Neuron (in vitro differentiated cells): Measurements from ENCODE around the gene DCT.
"Not testable (repeated sequence)": the region's sequence is repeated elsewhere in the genome, so short reads cannot be mapped to it uniquely, and the experiment has no call there.

ENCODE experiments used
- H2AFZ ChIP-seq: one replicate; pipeline ENCODE4 v1.6.1; 2013; ENCODE audit warnings: low read depth, mild to moderate bottlenecking, inconsistent platforms, low read length, moderate library complexity
- H3K27me3 ChIP-seq: one replicate; pipeline ENCODE4 v1.6.1; 2013; ENCODE audit warnings: low read length; ENCODE audit not compliant: insufficient read depth
- H3K36me3 ChIP-seq: one replicate; pipeline ENCODE4 v1.6.1; 2013; ENCODE audit warnings: low read length; ENCODE audit not compliant: insufficient read depth
- H3K4me1 ChIP-seq: one replicate; pipeline ENCODE4 v1.6.1; 2013; ENCODE audit warnings: low read length; ENCODE audit not compliant: insufficient read depth
- H3K4me3 ChIP-seq: 2 replicates; pipeline ENCODE4 v1.5.1; 2013; ENCODE audit warnings: mild to moderate bottlenecking, low read length, moderate library complexity
- H3K9me3 ChIP-seq: one replicate; pipeline ENCODE4 v1.6.1; 2013; ENCODE audit warnings: low read length

DCT gene

DNA sequence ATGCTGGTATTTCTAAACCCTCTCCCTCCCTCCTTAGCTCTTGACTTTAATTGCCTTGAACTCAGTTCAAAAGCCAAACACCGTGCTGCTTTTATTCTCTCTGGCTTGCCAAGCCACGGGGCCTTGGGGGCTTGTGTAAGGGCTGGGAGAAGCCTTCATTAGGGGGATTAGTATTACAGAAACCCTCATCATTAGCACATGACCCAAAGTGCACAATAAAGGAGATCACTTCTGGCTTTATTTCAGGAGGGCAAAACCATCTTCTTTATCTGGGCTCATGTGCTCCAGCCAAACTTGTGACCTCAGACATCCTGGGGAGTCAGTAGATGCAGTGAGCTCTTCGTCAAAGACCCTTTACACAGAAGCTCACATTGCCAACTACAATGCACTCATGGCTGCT, at the start of gene DCT:
TSS of gene DCT (minus strand) at position 67 of the 400 bp plus-strand sequence. CDS start 427 bp downstream, outside the sequence.
- Histone ChIP-seq H3K36me3 (no peaks in the 10 kb centered on the region), H3K4me3 (no peak within 1 kb of the TSS), H3K9me3 (no peaks in the 10 kb centered on the region), H2AFZ (no peak within 1 kb of the TSS), H3K4me1 (peaks cover 27% of the 10 kb centered on the region), H3K27me3 (no peaks in the 10 kb centered on the region)

DNA sequence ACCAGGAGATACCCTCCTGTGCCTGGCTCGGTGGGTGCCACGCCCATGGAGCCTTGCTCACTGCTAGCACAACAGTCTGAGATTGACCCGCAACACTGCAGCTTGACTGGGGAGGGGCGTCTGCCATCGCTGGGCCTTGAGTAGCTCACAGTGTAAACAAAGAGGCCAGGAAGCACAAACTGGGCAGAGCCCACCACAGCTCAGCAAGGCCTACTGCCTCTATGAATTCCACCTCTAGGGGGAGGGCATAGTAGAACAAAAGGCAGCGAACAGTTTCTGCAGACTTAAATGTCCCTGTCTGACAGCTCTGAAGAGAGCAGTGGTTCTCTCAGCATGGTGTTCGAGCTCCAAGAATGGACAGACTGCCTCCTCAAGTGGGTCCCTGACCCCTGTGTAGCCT, 47.5 kb upstream of the DCT start:
- H2AFZ ChIP-seq, result not testable (repeated sequence)

DNA sequence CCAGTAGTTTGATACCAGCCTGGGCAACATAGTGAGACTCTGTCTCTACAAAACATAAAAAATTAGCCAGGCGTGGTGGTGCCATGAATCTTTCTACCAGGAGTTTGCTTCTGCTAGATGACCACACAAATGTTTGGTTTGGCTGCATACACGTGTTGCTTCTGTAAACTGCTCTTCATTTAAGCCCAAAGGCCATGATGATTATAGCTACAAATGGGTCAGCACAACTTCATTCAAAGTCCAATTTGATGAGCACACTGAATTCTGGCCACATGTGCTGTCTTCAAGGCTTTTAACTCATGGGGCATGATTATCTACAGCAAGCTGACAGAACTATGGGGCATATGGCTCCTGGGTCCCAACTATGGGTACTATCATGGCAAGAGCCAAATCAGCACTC, 46.3 kb upstream of the DCT start:
- H3K4me3 ChIP-seq, result no peak overlapping the region
- no peak overlapping the region for H2AFZ ChIP-seq
- no peaks in the 10 kb centered on the region for H3K9me3 ChIP-seq
- no peaks in the 10 kb centered on the region for H3K4me1 ChIP-seq
- no peaks in the 10 kb centered on the region for H3K36me3 ChIP-seq
- H3K27me3 ChIP-seq, result no peaks in the 10 kb centered on the region

More for the DNA sequence above, 47.5 kb upstream of the DCT start:
- not testable (repeated sequence) for H3K27me3 ChIP-seq, H3K36me3 ChIP-seq, H3K9me3 ChIP-seq, H3K4me1 ChIP-seq, H3K4me3 ChIP-seq

DNA sequence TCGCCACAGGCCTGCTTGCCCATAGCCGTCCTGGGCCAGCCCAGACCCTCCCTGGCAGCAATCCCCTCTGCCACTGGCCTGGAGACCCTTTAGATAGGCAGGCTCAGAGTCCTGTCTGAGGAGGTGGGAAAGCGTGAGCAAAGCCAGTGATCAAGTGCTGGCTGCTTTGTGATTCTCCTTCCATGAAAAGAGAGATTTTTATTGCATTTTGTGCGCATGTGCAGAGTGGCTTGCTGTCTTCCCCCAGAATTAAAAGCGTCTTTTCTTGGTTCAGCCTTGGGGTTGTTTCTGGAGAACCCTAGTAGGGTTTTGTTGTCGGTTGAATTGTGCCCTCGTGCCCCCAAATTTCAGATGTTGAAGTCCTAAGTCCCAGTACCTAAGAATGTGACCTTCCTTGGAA, 44.9 kb upstream of the DCT start:
- H2AFZ ChIP-seq, result no peak overlapping the region
- no peaks in the 10 kb centered on the region for H3K27me3 ChIP-seq
- H3K4me1 ChIP-seq, result peaks cover 7% of the 10 kb centered on the region
- no peaks in the 10 kb centered on the region for H3K9me3 ChIP-seq
- no peaks in the 10 kb centered on the region for H3K36me3 ChIP-seq
- no peak overlapping the region for H3K4me3 ChIP-seq

DNA sequence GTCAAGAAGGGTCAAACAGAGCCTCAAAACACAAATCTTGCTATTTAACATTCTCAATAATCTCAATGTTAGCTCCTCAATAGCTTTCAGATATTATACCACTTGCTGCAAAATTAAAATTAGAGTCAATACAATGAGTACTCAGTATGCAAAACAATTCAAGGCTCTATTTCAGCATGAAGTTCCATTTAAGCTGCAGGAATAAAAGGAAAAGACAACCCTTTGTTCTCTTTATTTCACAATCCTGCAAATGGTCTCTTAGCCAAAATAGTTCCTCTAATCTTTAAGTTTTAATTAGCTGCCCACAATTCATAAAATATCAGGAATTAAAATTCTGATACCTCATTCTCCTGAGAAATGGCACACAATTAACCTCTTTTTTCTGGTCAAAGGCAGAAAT, 40.5 kb upstream of the DCT start:
- peaks cover 7% of the 10 kb centered on the region for H3K4me1 ChIP-seq
- peaks cover 3% of the 10 kb centered on the region for H3K9me3 ChIP-seq
- no peaks in the 10 kb centered on the region for H3K27me3 ChIP-seq
- H3K4me3 ChIP-seq, result no peak overlapping the region
- H3K36me3 ChIP-seq, result no peaks in the 10 kb centered on the region
- H2AFZ ChIP-seq, result no peak overlapping the region

DNA sequence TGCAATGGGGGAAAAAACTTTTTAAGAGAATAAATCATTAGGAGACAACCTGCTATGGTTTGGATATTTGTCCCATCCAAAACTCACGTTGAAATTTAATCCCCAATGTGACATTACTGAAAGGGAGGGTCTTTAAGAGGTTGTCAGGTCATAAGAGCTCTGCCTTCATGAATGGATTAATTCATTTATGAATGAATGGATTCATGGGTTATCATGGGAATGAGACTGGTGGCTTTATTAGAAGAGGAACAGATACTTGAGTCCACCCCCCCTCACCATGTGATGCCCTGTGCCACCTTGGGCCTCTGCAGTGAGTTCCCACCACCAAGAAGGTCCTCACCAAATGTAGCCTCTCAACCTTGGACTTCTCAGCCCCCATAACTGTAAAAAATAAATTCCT, 37.0 kb upstream of the DCT start:
- Histone ChIP-seq H3K4me1 (peaks cover 7% of the 10 kb centered on the region), H3K9me3 (peaks cover 3% of the 10 kb centered on the region)

DNA sequence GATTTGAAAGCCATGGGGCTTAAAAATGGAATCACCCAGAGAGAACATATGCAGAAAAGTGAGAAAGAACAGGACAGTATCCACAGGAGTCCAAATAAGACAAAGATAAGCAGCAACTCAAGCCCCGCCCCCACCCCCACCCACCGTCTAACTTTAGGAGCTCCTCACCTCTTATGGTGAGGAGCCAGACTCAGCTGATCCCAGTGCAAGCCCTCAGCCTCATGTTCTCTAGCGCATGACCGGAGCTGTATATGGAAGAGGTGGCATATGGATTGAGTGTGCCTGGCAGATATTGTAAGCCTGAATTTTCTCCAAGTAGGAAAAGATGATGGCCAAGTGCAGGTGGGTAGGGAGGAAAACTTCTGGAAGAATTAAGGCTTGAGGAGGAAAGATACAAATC, 36.4 kb upstream of the DCT start:
- H3K36me3 ChIP-seq, result no peaks in the 10 kb centered on the region

More for the DNA sequence above, 37.0 kb upstream of the DCT start:
- no peak overlapping the region for H2AFZ ChIP-seq
- no peaks in the 10 kb centered on the region for H3K27me3 ChIP-seq
- H3K36me3 ChIP-seq, result no peaks in the 10 kb centered on the region
- H3K4me3 ChIP-seq, result no peak overlapping the region

DNA sequence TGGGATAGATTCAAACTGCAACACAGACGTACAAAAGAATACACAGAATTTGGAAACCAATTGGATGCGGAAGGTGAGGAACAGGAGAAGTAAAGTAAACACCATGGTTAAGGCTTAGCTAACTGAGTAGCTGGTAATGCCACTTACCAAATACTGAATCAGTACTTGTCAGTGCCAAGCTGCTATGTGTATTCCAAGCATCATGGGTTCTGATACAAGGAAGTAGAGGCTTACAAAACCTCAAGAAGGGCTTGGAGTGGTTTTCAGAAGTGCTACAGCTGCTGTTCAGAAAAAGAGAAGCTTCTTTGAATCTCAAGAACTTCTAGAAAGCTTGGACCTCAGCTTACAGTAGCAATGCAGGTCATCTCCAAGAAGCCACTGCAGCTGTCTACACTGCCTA, 35.9 kb upstream of the DCT start:
- no peak overlapping the region for H2AFZ ChIP-seq
- no peaks in the 10 kb centered on the region for H3K36me3 ChIP-seq
- H3K4me3 ChIP-seq, result no peak overlapping the region
- H3K27me3 ChIP-seq, result no peaks in the 10 kb centered on the region
- peaks cover 3% of the 10 kb centered on the region for H3K9me3 ChIP-seq
- peaks cover 5% of the 10 kb centered on the region for H3K4me1 ChIP-seq

More for the DNA sequence above, 36.4 kb upstream of the DCT start:
- Histone ChIP-seq H3K4me1 (peaks cover 7% of the 10 kb centered on the region), H2AFZ (no peak overlapping the region), H3K27me3 (no peaks in the 10 kb centered on the region), H3K9me3 (peaks cover 3% of the 10 kb centered on the region), H3K4me3 (no peak overlapping the region)

DNA sequence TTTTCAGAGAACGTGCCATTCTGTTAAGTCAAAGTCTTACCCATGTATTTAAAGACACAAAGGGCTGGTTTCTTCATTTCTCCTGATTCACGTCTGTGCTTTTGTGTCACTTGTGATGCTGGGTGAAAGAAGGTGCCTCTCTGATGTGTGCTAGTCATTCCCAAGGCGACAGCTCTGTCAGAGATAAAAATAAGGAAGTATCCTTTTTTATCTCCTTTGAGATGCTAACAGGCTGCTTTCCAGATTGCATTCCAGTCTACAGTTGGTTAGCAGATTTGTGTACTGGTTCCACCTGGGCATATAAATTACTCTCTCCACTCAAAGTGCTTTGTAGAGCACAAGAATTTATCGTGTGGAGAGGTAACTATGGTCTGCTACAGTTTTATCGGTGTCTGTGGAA, 33.5 kb upstream of the DCT start:
- H3K27me3 ChIP-seq, result no peaks in the 10 kb centered on the region
- peaks cover 7% of the 10 kb centered on the region for H3K4me1 ChIP-seq
- no peak overlapping the region for H2AFZ ChIP-seq
- no peak overlapping the region for H3K4me3 ChIP-seq
- H3K9me3 ChIP-seq, result peaks cover 5% of the 10 kb centered on the region
- H3K36me3 ChIP-seq, result no peaks in the 10 kb centered on the region

DNA sequence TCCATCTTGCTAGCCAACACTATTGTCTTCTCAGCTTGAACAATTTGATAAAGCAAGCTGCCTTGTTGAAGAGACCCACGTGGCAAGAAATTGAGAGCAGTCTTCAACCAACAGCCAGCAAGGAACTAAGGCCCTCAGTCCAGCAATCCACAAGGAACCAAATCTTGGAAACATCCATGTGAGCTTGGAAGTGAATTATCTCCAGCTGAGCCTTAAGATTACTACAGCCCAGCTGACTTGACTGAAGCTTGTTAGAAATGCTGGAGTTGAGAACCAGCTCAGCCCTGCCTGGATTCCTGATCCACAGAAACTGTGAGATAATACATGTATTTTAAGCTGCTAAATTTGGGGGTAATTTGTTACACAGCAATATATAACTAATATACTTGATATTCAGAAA, 26.2 kb upstream of the DCT start:
- Histone ChIP-seq H3K36me3 (no peaks in the 10 kb centered on the region), H3K4me1 (peaks cover 7% of the 10 kb centered on the region), H2AFZ (no peak overlapping the region), H3K27me3 (no peaks in the 10 kb centered on the region), H3K4me3 (no peak overlapping the region), H3K9me3 (peaks cover 2% of the 10 kb centered on the region)

DNA sequence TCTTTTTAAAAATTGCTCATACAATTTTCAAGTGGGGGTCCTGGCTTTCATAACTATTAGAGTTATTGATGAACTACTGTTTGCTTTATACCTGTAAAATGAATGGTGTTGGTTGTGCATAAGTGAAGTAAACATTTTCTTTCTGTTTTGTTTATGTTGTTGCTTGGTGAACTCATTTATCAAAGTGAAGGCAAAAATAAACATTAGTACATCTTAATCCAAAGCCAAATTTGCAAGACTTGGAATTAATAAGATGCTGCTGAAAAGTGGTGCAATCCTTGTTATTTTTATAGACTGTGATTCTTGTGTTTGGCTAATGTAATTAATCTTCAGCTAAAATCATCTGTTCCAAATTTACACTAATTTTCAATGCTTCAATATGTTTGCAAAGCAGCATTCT, 24.4 kb upstream of the DCT start:
- no peaks in the 10 kb centered on the region for H3K36me3 ChIP-seq
- H3K27me3 ChIP-seq, result no peaks in the 10 kb centered on the region
- no peak overlapping the region for H3K4me3 ChIP-seq
- H3K4me1 ChIP-seq, result peaks cover 3% of the 10 kb centered on the region
- no peaks in the 10 kb centered on the region for H3K9me3 ChIP-seq
- no peak overlapping the region for H2AFZ ChIP-seq

DNA sequence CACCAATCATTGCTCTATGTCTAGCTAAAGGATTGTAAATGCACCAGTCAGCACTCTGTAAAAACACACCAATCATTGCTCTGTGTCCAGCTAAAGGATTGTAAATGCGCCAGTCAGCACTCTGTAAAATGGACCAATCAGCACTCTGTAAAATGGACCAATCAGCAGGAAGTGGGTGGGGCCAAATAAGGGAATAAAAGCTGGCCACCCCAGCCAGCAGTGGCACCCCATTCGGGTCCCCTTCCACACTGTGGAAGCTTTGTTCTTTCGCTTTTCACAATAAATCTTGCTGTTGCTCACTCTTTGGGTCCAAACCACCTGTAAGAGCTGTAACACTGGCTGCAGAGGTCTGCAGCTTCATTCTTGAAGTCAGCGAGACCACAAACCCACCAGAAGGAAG, 19.3 kb upstream of the DCT start:
- not testable (repeated sequence) for H3K9me3 ChIP-seq, H3K27me3 ChIP-seq, H2AFZ ChIP-seq, H3K36me3 ChIP-seq, H3K4me1 ChIP-seq, H3K4me3 ChIP-seq

DNA sequence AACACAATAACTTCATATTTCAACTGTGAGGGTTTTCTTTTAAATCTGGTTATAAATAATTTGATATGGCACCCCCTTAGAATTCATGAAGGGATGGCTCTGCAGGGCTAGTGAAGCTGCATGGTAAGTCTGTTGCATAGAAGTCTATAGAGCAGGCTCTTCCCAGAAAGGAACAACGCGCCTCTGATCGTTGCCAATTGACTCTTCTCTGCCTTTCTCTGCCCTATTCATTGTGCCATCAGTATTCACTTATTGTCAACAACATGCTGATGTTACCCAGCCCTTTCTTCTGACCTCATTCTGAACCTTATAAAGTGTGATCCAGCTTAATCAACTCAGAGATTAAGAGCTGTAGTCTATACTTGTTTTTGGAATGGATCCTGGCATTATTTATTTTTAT, 16.3 kb upstream of the DCT start:
- Histone ChIP-seq H3K27me3 (no peaks in the 10 kb centered on the region), H3K9me3 (no peaks in the 10 kb centered on the region), H3K36me3 (no peaks in the 10 kb centered on the region), H2AFZ (no peak overlapping the region), H3K4me1 (no peaks in the 10 kb centered on the region), H3K4me3 (no peak overlapping the region)

DNA sequence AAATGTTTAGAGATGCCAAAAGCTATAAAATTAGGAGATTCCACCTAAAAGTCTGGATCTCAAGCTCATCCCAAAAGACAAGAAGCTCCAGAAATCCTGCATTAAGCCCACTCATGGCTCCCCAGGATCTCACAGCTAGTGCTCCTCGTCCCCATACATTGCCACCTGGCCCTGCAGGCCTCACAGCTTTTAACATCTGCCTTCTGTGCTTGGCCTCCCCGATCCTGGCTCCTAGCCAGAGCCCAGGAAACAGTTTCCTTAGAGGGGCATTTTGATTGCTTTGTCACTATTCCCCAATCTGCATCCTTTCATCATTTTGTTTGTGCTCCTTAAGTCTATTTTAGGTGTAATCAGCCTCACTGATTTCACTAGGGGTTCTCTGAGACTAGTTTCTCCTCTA, 14.5 kb upstream of the DCT start:
- Histone ChIP-seq H3K4me3 (no peak overlapping the region), H2AFZ (no peak overlapping the region), H3K9me3 (no peaks in the 10 kb centered on the region), H3K27me3 (no peaks in the 10 kb centered on the region), H3K36me3 (no peaks in the 10 kb centered on the region), H3K4me1 (no peaks in the 10 kb centered on the region)
